A673 (cell line): Measurements from ENCODE around the gene TMTC2. TPM values are rescaled to one million over a fixed set of nuclear protein-coding genes. Genes with fewer than 3 reads are reported as not detected.

Experiments used
- BruUV-seq: library from RNA; stranded (reverse); fragments of 400-500 nt; replicated peaks from 2 replicates; lab custom pipeline; 2021; lab: Mats Ljungman, UMichigan
- CTCF ChIA-PET: fragments of 300-600 bp; sonication (Branson Sonifier 250); formaldehyde crosslinking; loops from one replicate; lab custom pipeline; 2022; ENCODE audit warnings: antibody characterized with exemption; lab: Charles Lee
- POLR2A ChIA-PET: fragments of 300-600 bp; sonication (Branson Sonifier 250); formaldehyde crosslinking; loops from one replicate; lab custom pipeline; 2022; ENCODE audit warnings: antibody characterized with exemption; ENCODE audit not compliant: low non-redundant PET; lab: Charles Lee
- DNase-seq: peaks from one replicate; pipeline ENCODE4 v3.0.0-alpha.2; 2015; ENCODE audit warnings: low spot score
- H3K27ac ChIP-seq: fragments of 200-600 bp; sonication (generic); 2 replicates; pipeline ENCODE4 v1.5.1; 2016; ENCODE audit warnings: mixed run types, low read depth, mild to moderate bottlenecking, mixed read lengths, antibody characterized with exemption, low read length; ENCODE audit not compliant: poor library complexity, severe bottlenecking
- H3K27me3 ChIP-seq: fragments of 200-600 bp; sonication (generic); replicated peaks from 2 replicates; pipeline ENCODE4 v1.6.1; 2017; ENCODE audit warnings: mixed run types, low read depth, mild to moderate bottlenecking, mixed read lengths, antibody characterized with exemption, low read length; ENCODE audit not compliant: insufficient read depth, poor library complexity
- H3K36me3 ChIP-seq: fragments of 200-600 bp; sonication (generic); 2 replicates; pipeline ENCODE4 v1.6.1; 2016; ENCODE audit warnings: mixed run types, mild to moderate bottlenecking, mixed read lengths, antibody characterized with exemption, low read length; ENCODE audit not compliant: insufficient read depth, poor library complexity, severe bottlenecking
- H3K4me1 ChIP-seq: fragments of 200-600 bp; sonication (generic); 2 replicates; pipeline ENCODE4 v1.6.1; 2017; ENCODE audit warnings: mixed run types, mild to moderate bottlenecking, mixed read lengths, antibody characterized with exemption, low read length; ENCODE audit not compliant: insufficient read depth, poor library complexity, severe bottlenecking
- H3K4me3 ChIP-seq: fragments of 200-600 bp; sonication (generic); 2 replicates; pipeline ENCODE4 v1.5.1; 2016; ENCODE audit warnings: low read depth, mixed run types, mild to moderate bottlenecking, mixed read lengths, low read length; ENCODE audit not compliant: poor library complexity, severe bottlenecking
- H3K9me3 ChIP-seq: fragments of 200-600 bp; sonication (generic); 2 replicates; pipeline ENCODE4 v1.6.1; 2016; ENCODE audit warnings: mixed run types, low read depth, mild to moderate bottlenecking, mixed read lengths, antibody characterized with exemption, low read length; ENCODE audit not compliant: poor library complexity, severe bottlenecking
- EZH2 ChIP-seq: fragments of 200-600 bp; sonication (generic); IDR thresholded peaks from 2 replicates; pipeline ENCODE4 v1.6.1; 2017; ENCODE audit warnings: borderline replicate concordance, low read depth, mild to moderate bottlenecking, mixed read lengths, antibody characterized with exemption, low read length; ENCODE audit not compliant: poor library complexity, severe bottlenecking
- intact Hi-C: fragments of 100-400 bp; cut with micrococcal nuclease; formaldehyde crosslinking; loops from one replicate; pipeline ENCODE4 v1.10.0; 2022; ENCODE audit not compliant: unreplicated experiment
- total RNA-seq: library from RNA; stranded (reverse); gene quantifications from 2 replicates; pipeline ENCODE4 v1.2.3, GENCODE V29; 2021
- TF ChIP-seq, protein P1 (sequence below): fragments of 300-800, 200-600 bp; sonication (generic); conservative IDR thresholded peaks from 2 replicates; pipeline ENCODE4 v1.5.1; 2017; ENCODE audit warnings: low read depth, mild to moderate bottlenecking, antibody characterized with exemption, low read length, moderate library complexity, mixed read lengths

Gene TMTC2
- total RNA-seq, 1 experiment from 2014 or later: 3.3 TPM

GRCh38 chr12:82756303-82756702 is 69.6 kb downstream of the TMTC2 start:
- H3K9me3 ChIP-seq: no peaks in the 10 kb centered on the region
- intact Hi-C loops: no loop called here
- ChIA-PET POLR2A (no interaction called here), CTCF (no interaction called here)
- no peaks in the 10 kb centered on the region for H3K36me3 ChIP-seq
- BruUV-seq: no TSS peak
- no peak overlapping the region for H3K27ac ChIP-seq
- DNase-seq: no peak
- no peaks in the 10 kb centered on the region for H3K4me1 ChIP-seq
- TF ChIP-seq EZH2: no peak
- TF ChIP-seq, protein P1, sequence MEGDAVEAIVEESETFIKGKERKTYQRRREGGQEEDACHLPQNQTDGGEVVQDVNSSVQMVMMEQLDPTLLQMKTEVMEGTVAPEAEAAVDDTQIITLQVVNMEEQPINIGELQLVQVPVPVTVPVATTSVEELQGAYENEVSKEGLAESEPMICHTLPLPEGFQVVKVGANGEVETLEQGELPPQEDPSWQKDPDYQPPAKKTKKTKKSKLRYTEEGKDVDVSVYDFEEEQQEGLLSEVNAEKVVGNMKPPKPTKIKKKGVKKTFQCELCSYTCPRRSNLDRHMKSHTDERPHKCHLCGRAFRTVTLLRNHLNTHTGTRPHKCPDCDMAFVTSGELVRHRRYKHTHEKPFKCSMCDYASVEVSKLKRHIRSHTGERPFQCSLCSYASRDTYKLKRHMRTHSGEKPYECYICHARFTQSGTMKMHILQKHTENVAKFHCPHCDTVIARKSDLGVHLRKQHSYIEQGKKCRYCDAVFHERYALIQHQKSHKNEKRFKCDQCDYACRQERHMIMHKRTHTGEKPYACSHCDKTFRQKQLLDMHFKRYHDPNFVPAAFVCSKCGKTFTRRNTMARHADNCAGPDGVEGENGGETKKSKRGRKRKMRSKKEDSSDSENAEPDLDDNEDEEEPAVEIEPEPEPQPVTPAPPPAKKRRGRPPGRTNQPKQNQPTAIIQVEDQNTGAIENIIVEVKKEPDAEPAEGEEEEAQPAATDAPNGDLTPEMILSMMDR: no peak
- H3K27me3 ChIP-seq: no peaks in the 10 kb centered on the region
- no peak overlapping the region for H3K4me3 ChIP-seq

DNA sequence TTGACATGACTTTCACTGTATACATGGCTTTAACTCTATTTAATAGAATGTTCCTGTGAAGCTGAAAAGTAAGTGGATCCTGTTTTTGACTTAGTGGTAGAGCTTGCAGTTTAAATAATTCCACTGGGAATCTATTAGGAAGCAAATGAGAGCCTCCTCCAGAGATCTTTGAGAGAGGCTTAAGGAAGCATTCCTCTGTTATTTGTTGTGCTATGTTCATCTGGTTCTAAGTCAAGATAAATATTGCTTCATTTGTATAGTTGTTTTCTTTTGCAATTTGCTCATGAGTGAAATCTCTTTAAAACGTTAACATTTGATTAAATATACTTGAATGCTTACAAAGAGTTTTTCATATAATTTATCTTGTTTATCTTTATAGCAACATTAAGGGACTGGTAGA is 70.4 kb downstream of the TMTC2 start:
- Histone ChIP-seq H3K36me3 (no peaks in the 10 kb centered on the region), H3K4me1 (no peaks in the 10 kb centered on the region), H3K9me3 (no peaks in the 10 kb centered on the region), H3K27me3 (no peaks in the 10 kb centered on the region), H3K27ac (no peak overlapping the region), H3K4me3 (no peak overlapping the region)
- POLR2A ChIA-PET: no interaction called here
- CTCF ChIA-PET: no interaction called here
- intact Hi-C loops: no loop called here
- BruUV-seq: no TSS peak
- TF ChIP-seq EZH2: no peak
- TF ChIP-seq, protein P1: no peak
- DNase-seq: no peak

GRCh38 chr12:82757656-82758055 is 71.0 kb downstream of the TMTC2 start:
- Histone ChIP-seq H3K4me3 (no peak overlapping the region), H3K27ac (no peak overlapping the region), H3K27me3 (no peaks in the 10 kb centered on the region), H3K9me3 (no peaks in the 10 kb centered on the region), H3K36me3 (no peaks in the 10 kb centered on the region), H3K4me1 (no peaks in the 10 kb centered on the region)
- DNase-seq: no peak
- no peak for TF ChIP-seq EZH2
- TF ChIP-seq, protein P1: no peak
- intact Hi-C loops: no loop called here
- no TSS peak for BruUV-seq
- POLR2A ChIA-PET: no interaction called here
- CTCF ChIA-PET: no interaction called here
